Keratinocyte (primary cell): Measurements from ENCODE around the gene PRKCH. TPM values are rescaled to one million over a fixed set of nuclear protein-coding genes. Genes with fewer than 3 reads are reported as not detected.

Experiments
- DNase-seq: peaks from one replicate; pipeline ENCODE4 v3.0.0-alpha.2; 2011; ENCODE audit warnings: low read depth, missing footprints, low spot score
- FAIRE-seq: peaks from 2 replicates; lab custom pipeline; 2011; peaks lifted over from hg19 to GRCh38; lab: Jason Lieb, UNC
- H2AFZ ChIP-seq: 2 replicates; pipeline ENCODE4 v1.6.0; 2012; ENCODE audit warnings: low read length, control low read depth, inconsistent platforms; ENCODE audit not compliant: control insufficient read depth
- H3K27ac ChIP-seq: 2 replicates; pipeline ENCODE4 v1.5.1; 2011; ENCODE audit warnings: low read length; ENCODE audit not compliant: control insufficient read depth, insufficient read depth
- H3K27me3 ChIP-seq: 3 replicates; pipeline ENCODE4 v1.6.0; 2011; ENCODE audit warnings: low read length; ENCODE audit not compliant: control insufficient read depth, insufficient read depth; ENCODE audit errors: extremely low read depth
- H3K36me3 ChIP-seq, 2 experiments: 2 replicates in 1 of 2; 3 replicates in 1 of 2; pipeline ENCODE4 v1.5.1; 2011; ENCODE audit warnings: low read length in 2 of 2, mild to moderate bottlenecking in 1 of 2; ENCODE audit not compliant: control insufficient read depth in 2 of 2, insufficient read depth in 2 of 2; ENCODE audit errors: extremely low read depth in 1 of 2
- H3K4me1 ChIP-seq: 3 replicates; pipeline ENCODE4 v1.5.1; 2011; ENCODE audit warnings: low read length; ENCODE audit not compliant: control insufficient read depth, insufficient read depth; ENCODE audit errors: extremely low read depth
- H3K4me2 ChIP-seq: 3 replicates; pipeline ENCODE4 v1.6.0; 2011; ENCODE audit warnings: low read depth, low read length; ENCODE audit not compliant: control insufficient read depth, insufficient read depth; ENCODE audit errors: extremely low read depth
- H3K4me3 ChIP-seq, 3 experiments: fragments of 200-600 bp in 1 of 3; sonication (generic) in 1 of 3; 2 replicates in 2 of 3; 3 replicates in 1 of 3; pipeline ENCODE4 v1.5.1; 2011 to 2016; ENCODE audit warnings: low read length in 3 of 3, mild to moderate bottlenecking in 3 of 3, control low read depth in 2 of 3, inconsistent platforms in 1 of 3, low read depth in 1 of 3, mixed read lengths in 1 of 3, mixed run types in 1 of 3, moderate library complexity in 1 of 3; ENCODE audit not compliant: control insufficient read depth in 2 of 3, insufficient read depth in 2 of 3; ENCODE audit errors: extremely low read depth in 1 of 3
- H3K79me2 ChIP-seq: 2 replicates; pipeline ENCODE4 v1.6.0; 2012; ENCODE audit warnings: low read length; ENCODE audit not compliant: control insufficient read depth, insufficient read depth
- H3K9ac ChIP-seq: 3 replicates; pipeline ENCODE4 v1.6.0; 2011; ENCODE audit warnings: low read length; ENCODE audit not compliant: control insufficient read depth, insufficient read depth; ENCODE audit errors: extremely low read depth
- H3K9me1 ChIP-seq: 3 replicates; pipeline ENCODE4 v1.6.0; 2011; ENCODE audit warnings: low read length; ENCODE audit not compliant: control insufficient read depth, insufficient read depth; ENCODE audit errors: extremely low read depth
- H3K9me3 ChIP-seq: 2 replicates; pipeline ENCODE4 v1.5.1; 2012; ENCODE audit warnings: low read depth, low read length; ENCODE audit not compliant: control insufficient read depth
- H4K20me1 ChIP-seq: 3 replicates; pipeline ENCODE4 v1.6.0; 2011; ENCODE audit warnings: low read length; ENCODE audit not compliant: control insufficient read depth, insufficient read depth; ENCODE audit errors: extremely low read depth
- CTCF ChIP-seq, 3 experiments: IDR thresholded peaks in 1 of 3; conservative IDR thresholded peaks in 1 of 3; optimal IDR thresholded peaks in 1 of 3; 2 replicates in 2 of 3; 3 replicates in 1 of 3; pipeline versions ENCODE3 to v1.5.1; 2011; ENCODE audit warnings: low read length in 3 of 3, mild to moderate bottlenecking in 3 of 3, moderate library complexity in 2 of 3, control low read depth in 1 of 3, inconsistent platforms in 1 of 3; ENCODE audit not compliant: insufficient read depth in 2 of 3; ENCODE audit errors: extremely low read depth in 1 of 3
- EZH2 ChIP-seq: IDR thresholded peaks from one replicate; pipeline ENCODE4 v1.6.1; 2012; ENCODE audit warnings: inconsistent platforms, mild to moderate bottlenecking, low read length, moderate library complexity
- dilution Hi-C: fragments of 300-500 bp; cut with MboI; formaldehyde crosslinking; loops from one replicate; pipeline ENCODE4 v1.7.0; 2020; ENCODE audit warnings: low sequenced_read_pairs; ENCODE audit not compliant: extremely low pct_ligation_motif_present
- polyA plus RNA-seq, 5 experiments: library from polyadenylated mRNA; depleted of rRNA in 3 of 5; stranded (reverse) in 3 of 5; stranded (forward) in 1 of 5; unstranded in 1 of 5; fragments of >200 nt; gene quantifications; 1 replicate in 1 of 5; 2 replicates in 3 of 5; 3 replicates in 1 of 5; pipeline versions ENCODE4 v1.2.1 to v1.2.3, GENCODE V29; 2011 to 2012; ENCODE audit warnings: missing spikeins in 2 of 5, low read depth in 1 of 5, low replicate concordance in 1 of 5

Gene PRKCH
- polyA plus RNA-seq, 1 donor (not counting 4 experiments of a cell fraction or from before 2014, with no cell fraction given) = 13.7 TPM

- Histone ChIP-seq H3K4me2 (peak overlapping the region; percentile 73), H4K20me1 (no peaks in the 10 kb centered on the region), H3K9ac (peak overlapping the region; percentile 46), H3K36me3 (no peaks in the 10 kb centered on the region), H3K4me1 (peaks cover 92% of the 10 kb centered on the region), H3K9me1 (no peaks in the 10 kb centered on the region), H3K9me3 (no peaks in the 10 kb centered on the region), H3K79me2 (no peaks in the 10 kb centered on the region), H3K27ac (peak overlapping the region; percentile 98), H3K27me3 (no peaks in the 10 kb centered on the region), H3K4me3 (peak overlapping the region in 1 of 3 experiments; percentile 15), H2AFZ (no peak overlapping the region)
- DNase-seq = no peak
- peak; percentile 58 for FAIRE-seq
- TF ChIP-seq EZH2 = no peak
- TF ChIP-seq CTCF (optimal IDR thresholded peaks at IDR 0.05 in 1 of 3, IDR thresholded peaks at IDR 0.05 in 1 of 3, conservative IDR thresholded peaks at IDR 0.05 in 1 of 3; ENCODE audit: extremely low read depth in 1 of 3, insufficient read depth in 2 of 3, low read length in 3 of 3) = no peak
- dilution Hi-C loops = no loop called here
Measured at GRCh38 chr14:61565836-61566536, 244.6 kb downstream of the PRKCH start.

- no peaks in the 10 kb centered on the region for H3K27me3 ChIP-seq
- peak overlapping the region; percentile 73 for H3K4me2 ChIP-seq
- H3K4me3 ChIP-seq = no peak overlapping the region
- no peaks in the 10 kb centered on the region for H3K9me1 ChIP-seq
- peaks cover 85% of the 10 kb centered on the region for H3K4me1 ChIP-seq
- no peaks in the 10 kb centered on the region for H3K36me3 ChIP-seq
- no peak overlapping the region for H2AFZ ChIP-seq
- no peaks in the 10 kb centered on the region for H4K20me1 ChIP-seq
- peak overlapping the region; percentile 46 for H3K9ac ChIP-seq
- H3K27ac ChIP-seq = peak overlapping the region; percentile 98
- no peaks in the 10 kb centered on the region for H3K9me3 ChIP-seq
- dilution Hi-C loops = no loop called here
- TF ChIP-seq CTCF (optimal IDR thresholded peaks at IDR 0.05 in 1 of 3, IDR thresholded peaks at IDR 0.05 in 1 of 3, conservative IDR thresholded peaks at IDR 0.05 in 1 of 3; ENCODE audit: extremely low read depth in 1 of 3, insufficient read depth in 2 of 3, low read length in 3 of 3) (no peak), EZH2 (no peak)
- FAIRE-seq (peak; percentile 51), DNase-seq (no peak)
- no peaks in the 10 kb centered on the region for H3K79me2 ChIP-seq
Measured at GRCh38 chr14:61566537-61567225, 245.3 kb downstream of the PRKCH start.
